CD4-positive, alpha-beta T cell treated with Interleukin-1 beta for 1 hour (primary cell): ENCODE data around the gene ATAD3C.
"Not testable (repeated sequence)": the region's sequence is repeated elsewhere in the genome, so short reads cannot be mapped to it uniquely, and the experiment has no call there.

Source experiments
- DNase-seq, 2 donors: peaks; one replicate each; pipeline ENCODE4 v3.0.0-alpha.2; 2020 to 2022

ATAD3C gene

GRCh38 chr1:1511533-1512285, 62.2 kb downstream of the ATAD3C start, which contains the start of gene ATAD3A:
ATAD3A (plus strand) TSS chr1:1512162; CDS start chr1:1512269, 107 bp downstream.
- peak; percentile 96 for DNase-seq

GRCh38 chr1:1512425-1512824, 62.9 kb downstream of the ATAD3C start:
- peak in 1 of 2 donors; percentile 18 for DNase-seq

- DNase-seq = not testable (repeated sequence)
Measured at GRCh38 chr1:1513675-1514074, 64.2 kb downstream of the ATAD3C start.

GRCh38 chr1:1514376-1514775, 64.9 kb downstream of the ATAD3C start:
- peak in 1 of 2 donors; percentile 56 for DNase-seq

- DNase-seq = not testable (repeated sequence)
Measured at GRCh38 chr1:1516923-1517322, 67.4 kb downstream of the ATAD3C start.

GRCh38 chr1:1517973-1518620, 68.6 kb downstream of the ATAD3C start:
- no peak for DNase-seq

- not testable (repeated sequence) for DNase-seq
Measured at GRCh38 chr1:1518621-1519007, 69.1 kb downstream of the ATAD3C start.
